Measurements from ENCODE around the gene AGPAT3. TPM values are rescaled to one million over a fixed set of nuclear protein-coding genes. Genes with fewer than 3 reads are reported as not detected.
A peak's percentile ranks its signal among the peaks of the same experiment; 100 is the strongest.

The AGPAT3 gene
- total RNA-seq, 4 donors from 2014 or later: 32.1 to 58.8 (median 48.7) TPM

GRCh38 chr21:44018813-44019567 lies 154.0 kb downstream of the AGPAT3 start:
- no peak overlapping the region for H3K4me3 ChIP-seq (ENCODE audit: low read depth, poor library complexity, severe bottlenecking)
- WGBS, 2 donors: 87 to 90% methylated on average over 10 of the region's 10 CpGs
- no peak for TF ChIP-seq CTCF (IDR thresholded peaks at IDR 0.05)
- no peak for TF ChIP-seq POLR2A (IDR thresholded peaks at IDR 0.05)
- no peak for DNase-seq (ENCODE audit: low spot score in 2 of 2)
- intact Hi-C loops (cut with DNase I; ENCODE audit: low total_unique reads): no loop called here

- intact Hi-C loops (cut with DNase I; ENCODE audit: low total_unique reads): no loop called here
- no peak for TF ChIP-seq POLR2A (IDR thresholded peaks at IDR 0.05)
- no peak for TF ChIP-seq CTCF (IDR thresholded peaks at IDR 0.05)
- H3K4me3 ChIP-seq (ENCODE audit: low read depth, poor library complexity, severe bottlenecking): no peak overlapping the region
- WGBS, 2 donors: 94 to 96% methylated on average over 8 of the region's 8 CpGs
- DNase-seq (ENCODE audit: low spot score in 2 of 2): no peak
Measured at GRCh38 chr21:44019568-44019958, 154.5 kb downstream of the AGPAT3 start.

- no peak for DNase-seq (ENCODE audit: low spot score in 2 of 2)
- TF ChIP-seq POLR2A (IDR thresholded peaks at IDR 0.05): no peak
- TF ChIP-seq CTCF (IDR thresholded peaks at IDR 0.05): no peak
- intact Hi-C loops (cut with DNase I; ENCODE audit: low total_unique reads): no loop called here
- no peak overlapping the region for H3K4me3 ChIP-seq (ENCODE audit: low read depth, poor library complexity, severe bottlenecking)
- WGBS, 2 donors: 91 to 97% methylated on average over 4 of the region's 4 CpGs
Measured at GRCh38 chr21:44020551-44020950, 155.5 kb downstream of the AGPAT3 start.

- no peak overlapping the region for H3K4me3 ChIP-seq (ENCODE audit: low read depth, poor library complexity, severe bottlenecking)
- DNase-seq (ENCODE audit: low spot score in 2 of 2): no peak
- TF ChIP-seq CTCF (IDR thresholded peaks at IDR 0.05) (no peak), POLR2A (IDR thresholded peaks at IDR 0.05) (no peak)
- intact Hi-C loops (cut with DNase I; ENCODE audit: low total_unique reads): no loop called here
- 94 to 96% methylated on average over 1 of the region's 1 CpG for WGBS, 2 donors
Measured at GRCh38 chr21:44021064-44021463, 156.0 kb downstream of the AGPAT3 start.

- TF ChIP-seq CTCF (IDR thresholded peaks at IDR 0.05) (no peak), POLR2A (IDR thresholded peaks at IDR 0.05) (no peak)
- no peak overlapping the region for H3K4me3 ChIP-seq (ENCODE audit: low read depth, poor library complexity, severe bottlenecking)
- intact Hi-C loops (cut with DNase I; ENCODE audit: low total_unique reads): no loop called here
- no peak for DNase-seq (ENCODE audit: low spot score in 2 of 2)
- WGBS, 2 donors: 33 to 71% methylated on average over 1 of the region's 1 CpG
Measured at GRCh38 chr21:44024257-44024656, 159.2 kb downstream of the AGPAT3 start.

- TF ChIP-seq CTCF (IDR thresholded peaks at IDR 0.05) (no peak), POLR2A (IDR thresholded peaks at IDR 0.05) (no peak)
- intact Hi-C loops (cut with DNase I; ENCODE audit: low total_unique reads): no loop called here
- peak in 1 of 2 donors; percentile 55 for DNase-seq (ENCODE audit: low spot score in 2 of 2)
- WGBS, 2 donors: 27 to 33% methylated on average over 8 of the region's 8 CpGs
- H3K4me3 ChIP-seq (ENCODE audit: low read depth, poor library complexity, severe bottlenecking): no peak overlapping the region
Measured at GRCh38 chr21:44024887-44025353, 159.9 kb downstream of the AGPAT3 start.
